Vagina (tissue), 2 donors: ENCODE measurements around the gene PSTPIP2. TPM values are rescaled to one million over a fixed set of nuclear protein-coding genes. Genes with fewer than 3 reads are reported as not detected.

Experiments
- DNase-seq, 2 donors: peaks; one replicate each; pipeline ENCODE4 v3.0.0-alpha.2; 2017; ENCODE audit errors: extremely low spot score in 2 of 2
- H3K27ac ChIP-seq: fragments of 200-600 bp; sonication (generic); one replicate; pipeline ENCODE4 v1.5.1; 2019
- H3K27me3 ChIP-seq: fragments of 200-600 bp; sonication (generic); one replicate; pipeline ENCODE4 v1.5.1; 2019
- H3K36me3 ChIP-seq, 2 donors: fragments of 200-600 bp; sonication (generic); one replicate each; pipeline ENCODE4 v1.5.1; 2017 to 2019
- H3K4me1 ChIP-seq: fragments of 200-600 bp; sonication (generic); one replicate; pipeline ENCODE4 v1.5.1; 2019
- H3K4me3 ChIP-seq, 2 donors: fragments of 200-600 bp; sonication (generic); 1 replicate in 1 of 2; 2 replicates in 1 of 2; pipeline ENCODE4 v1.5.1; 2016 to 2019
- H3K9me3 ChIP-seq: fragments of 200-600 bp; sonication (generic); one replicate; pipeline ENCODE4 v1.5.1; 2019
- CTCF ChIP-seq, 3 experiments: fragments of 450-650 bp in 2 of 3; fragments of 200-600 bp in 1 of 3; sonication (generic) in 1 of 3; IDR thresholded peaks; one replicate each; pipeline ENCODE4 v1.5.1; 2017 to 2019; ENCODE audit warnings: antibody characterized with exemption in 3 of 3, mild to moderate bottlenecking in 2 of 3, moderate library complexity in 2 of 3
- POLR2A ChIP-seq, 2 donors: fragments of 450-650 bp; IDR thresholded peaks; one replicate each; pipeline ENCODE4 v1.6.1; 2017; ENCODE audit warnings: antibody characterized with exemption in 2 of 2, mild to moderate bottlenecking in 2 of 2, moderate library complexity in 2 of 2
- POLR2AphosphoS5 ChIP-seq, 2 donors: sonication (generic); formaldehyde crosslinking; IDR thresholded peaks; one replicate each; pipeline ENCODE4 v1.9.0; 2017; ENCODE audit warnings: antibody characterized with exemption in 2 of 2, mild to moderate bottlenecking in 2 of 2, low read depth in 1 of 2; ENCODE audit not compliant: insufficient read depth in 1 of 2
- intact Hi-C: fragments of 100-400 bp; cut with DNase I; formaldehyde crosslinking; loops from one replicate; pipeline ENCODE4 v1.15.1; 2023
- total RNA-seq: library from RNA; depleted of rRNA; stranded (reverse); fragments of >200 nt; gene quantifications from one replicate; pipeline ENCODE4 v1.2.3, GENCODE V29; 2016

Gene PSTPIP2, protein sequence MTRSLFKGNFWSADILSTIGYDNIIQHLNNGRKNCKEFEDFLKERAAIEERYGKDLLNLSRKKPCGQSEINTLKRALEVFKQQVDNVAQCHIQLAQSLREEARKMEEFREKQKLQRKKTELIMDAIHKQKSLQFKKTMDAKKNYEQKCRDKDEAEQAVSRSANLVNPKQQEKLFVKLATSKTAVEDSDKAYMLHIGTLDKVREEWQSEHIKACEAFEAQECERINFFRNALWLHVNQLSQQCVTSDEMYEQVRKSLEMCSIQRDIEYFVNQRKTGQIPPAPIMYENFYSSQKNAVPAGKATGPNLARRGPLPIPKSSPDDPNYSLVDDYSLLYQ
- 9.1 TPM for total RNA-seq

DNA sequence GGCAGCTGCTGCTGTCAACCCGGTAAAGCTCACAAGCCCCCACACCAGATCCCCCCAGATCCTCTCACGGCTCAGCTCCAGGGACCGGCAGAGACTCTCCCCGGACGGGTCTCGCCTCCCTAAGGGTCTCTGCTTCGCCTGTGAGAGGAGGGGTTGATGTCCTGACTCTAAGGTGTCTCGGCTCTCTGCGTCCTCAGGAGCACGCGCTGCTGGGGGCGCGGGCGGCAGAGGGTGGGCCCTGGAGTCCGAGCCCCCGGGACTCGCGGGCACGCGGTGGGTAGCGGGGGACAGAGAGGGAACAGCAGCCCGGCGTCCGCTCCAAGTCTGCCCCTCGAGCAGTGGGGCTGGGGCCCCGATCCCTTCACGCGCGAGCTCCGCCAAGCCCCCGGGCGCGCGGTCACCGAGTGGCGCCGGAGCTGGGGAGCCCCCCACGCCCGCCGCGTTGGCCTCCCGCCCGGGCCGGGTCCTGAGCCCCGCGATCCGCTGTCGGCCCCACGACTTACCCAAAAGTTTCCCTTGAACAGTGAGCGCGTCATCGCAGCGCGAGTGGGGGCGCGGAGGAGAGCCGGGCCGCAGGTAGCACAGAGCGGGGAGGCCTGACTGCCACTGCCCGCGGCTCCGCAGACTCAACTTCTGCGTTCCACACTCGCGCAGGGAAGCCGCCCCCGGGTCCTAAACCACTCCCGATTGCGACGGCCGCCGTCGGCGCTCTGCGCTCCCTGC lies at the start of gene PSTPIP2:
Gene PSTPIP2 (minus strand): TSS at position 608 of the 723 bp plus-strand sequence. CDS start 72 bp downstream, at position 536.
- Histone ChIP-seq H3K36me3 (no peaks in the 10 kb centered on the region), H3K27me3 (no peaks in the 10 kb centered on the region), H3K27ac (peak within 1 kb of the TSS; percentile 17), H3K4me1 (peaks cover 24% of the 10 kb centered on the region), H3K9me3 (no peaks in the 10 kb centered on the region), H3K4me3 (peak within 1 kb of the TSS; percentile 56 to 96)
- TF ChIP-seq POLR2AphosphoS5 (IDR thresholded peaks at IDR 0.05; ENCODE audit: insufficient read depth in 1 of 2, low read depth in 1 of 2) (no peak), CTCF (IDR thresholded peaks at IDR 0.05) (no peak), POLR2A (IDR thresholded peaks at IDR 0.05) (no peak)
- no peak for DNase-seq
- intact Hi-C loops: loop anchor here (10.0 kb wide), 1 partner anchor 387 kb away; no protein-coding TSS in a partner anchor

DNA sequence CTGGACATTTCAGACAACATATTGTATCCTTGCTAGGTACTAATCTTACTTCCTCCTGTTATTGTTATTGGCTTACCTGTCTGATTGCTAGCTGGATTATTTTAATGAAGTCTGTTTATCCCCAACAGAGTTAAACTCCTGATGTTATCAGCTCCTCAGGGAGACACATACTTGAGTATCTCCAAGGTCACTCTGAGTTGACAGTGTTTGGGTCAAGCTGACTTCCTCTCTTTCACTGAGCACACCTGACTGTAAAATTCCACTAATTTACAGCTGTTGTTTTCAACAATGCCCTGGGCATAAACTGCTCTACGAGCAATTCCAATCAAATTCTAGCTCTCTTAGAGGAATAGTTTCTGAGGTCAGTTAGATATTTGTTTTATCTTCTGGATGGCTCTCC lies 41.7 kb upstream of the PSTPIP2 start:
- Histone ChIP-seq H3K36me3 (peaks cover 0 to 10% of the 10 kb centered on the region in 2 donors), H3K27me3 (no peaks in the 10 kb centered on the region), H3K9me3 (no peaks in the 10 kb centered on the region), H3K4me1 (no peaks in the 10 kb centered on the region), H3K27ac (no peak overlapping the region), H3K4me3 (no peak overlapping the region)
- intact Hi-C loops: no loop called here
- no peak for DNase-seq
- TF ChIP-seq POLR2AphosphoS5 (IDR thresholded peaks at IDR 0.05; ENCODE audit: insufficient read depth in 1 of 2, low read depth in 1 of 2) (no peak), POLR2A (IDR thresholded peaks at IDR 0.05) (no peak), CTCF (IDR thresholded peaks at IDR 0.05) (no peak)

- Histone ChIP-seq H3K27ac (no peak overlapping the region), H3K9me3 (no peaks in the 10 kb centered on the region), H3K36me3 (peaks cover 0 to 10% of the 10 kb centered on the region in 2 donors), H3K27me3 (no peaks in the 10 kb centered on the region), H3K4me3 (no peak overlapping the region), H3K4me1 (peaks cover 6% of the 10 kb centered on the region)
- DNase-seq: no peak
- TF ChIP-seq CTCF (IDR thresholded peaks at IDR 0.05): no peak
- TF ChIP-seq POLR2A (IDR thresholded peaks at IDR 0.05): no peak
- TF ChIP-seq POLR2AphosphoS5 (IDR thresholded peaks at IDR 0.05; ENCODE audit: insufficient read depth in 1 of 2, low read depth in 1 of 2): no peak
- intact Hi-C loops: no loop called here
These were observed 38.3 kb upstream of the PSTPIP2 start for GRCh38 chr18:46110406-46110805.

DNA sequence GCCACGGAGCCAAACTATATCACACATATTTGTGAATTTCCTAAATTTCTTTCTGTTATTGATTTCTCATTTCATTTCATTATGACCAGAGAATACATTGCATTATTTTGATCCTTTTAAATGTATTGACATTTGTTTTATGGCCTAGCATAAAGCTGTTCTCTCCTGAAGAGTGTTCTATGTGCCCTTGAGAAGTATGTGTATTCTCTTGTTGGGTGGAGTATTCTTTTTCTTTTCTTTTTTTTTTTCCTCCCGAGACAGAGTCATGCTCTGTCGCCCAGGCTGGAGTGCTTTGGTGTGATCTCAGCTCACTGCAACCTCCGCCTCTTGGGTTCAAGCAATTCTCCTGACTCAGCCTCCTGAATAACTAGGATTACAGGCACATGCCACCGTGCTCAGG lies 37.3 kb upstream of the PSTPIP2 start:
- intact Hi-C loops: no loop called here
- peaks cover 0 to 10% of the 10 kb centered on the region in 2 donors for H3K36me3 ChIP-seq
- no peaks in the 10 kb centered on the region for H3K9me3 ChIP-seq
- no peak for DNase-seq
- peaks cover 14% of the 10 kb centered on the region for H3K4me1 ChIP-seq
- no peak for TF ChIP-seq POLR2AphosphoS5 (IDR thresholded peaks at IDR 0.05; ENCODE audit: insufficient read depth in 1 of 2, low read depth in 1 of 2)
- no peak for TF ChIP-seq POLR2A (IDR thresholded peaks at IDR 0.05)
- no peak overlapping the region for H3K27ac ChIP-seq
- no peaks in the 10 kb centered on the region for H3K27me3 ChIP-seq
- no peak overlapping the region for H3K4me3 ChIP-seq

DNA sequence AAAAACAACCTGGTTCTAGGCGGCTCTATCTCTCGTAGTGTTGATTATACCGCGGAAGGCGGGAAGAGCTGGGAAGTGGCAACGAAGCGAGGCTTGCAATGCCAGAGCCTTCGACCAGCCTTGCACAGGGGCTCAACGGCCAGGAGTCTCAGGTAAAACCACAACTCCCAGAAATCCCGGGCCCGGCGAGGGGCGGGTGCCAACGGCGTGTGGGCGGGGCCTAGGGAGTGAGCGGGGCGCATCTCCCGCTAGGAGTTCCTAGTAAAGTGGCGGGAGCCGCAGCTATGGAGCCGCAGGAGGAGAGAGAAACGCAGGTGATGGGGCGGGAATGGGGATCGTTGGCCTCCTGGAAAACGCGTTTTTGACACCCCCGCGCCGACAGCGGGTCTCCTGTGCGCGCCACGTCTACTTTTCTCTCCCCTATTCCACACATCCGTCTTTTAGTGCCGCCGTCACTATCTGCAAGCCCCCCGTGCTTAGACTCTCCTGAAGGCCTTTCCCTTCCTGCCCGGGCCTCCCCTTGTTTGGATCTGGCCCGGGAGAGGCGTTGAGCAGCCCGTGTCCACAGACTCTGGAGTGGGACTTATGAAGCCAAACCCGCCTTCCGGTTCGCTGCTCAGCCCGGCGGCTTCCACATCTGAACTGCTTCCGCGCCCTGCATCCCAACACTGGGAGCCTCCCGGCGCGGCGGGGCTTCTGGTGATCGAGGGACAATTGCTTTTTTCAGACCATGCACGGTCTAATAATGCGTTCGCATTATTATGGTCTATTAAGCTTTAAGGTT lies 32.3 kb upstream of the PSTPIP2 start, which contains the start of gene HAUS1:
Gene HAUS1 (plus strand): TSS at position 258 of the 784 bp plus-strand sequence. CDS start 27 bp downstream, at position 285.
- intact Hi-C loops: no loop called here
- no peaks in the 10 kb centered on the region for H3K9me3 ChIP-seq
- no peaks in the 10 kb centered on the region for H3K27me3 ChIP-seq
- H3K4me1 ChIP-seq: peaks cover 14% of the 10 kb centered on the region
- no peaks in the 10 kb centered on the region for H3K36me3 ChIP-seq
- H3K4me3 ChIP-seq: peak within 1 kb of the TSS; percentile 55 to 67
- DNase-seq: peak in 1 of 2 donors; percentile 91
- H3K27ac ChIP-seq: peak within 1 kb of the TSS; percentile 80
- no peak for TF ChIP-seq CTCF (IDR thresholded peaks at IDR 0.05)
- peak; percentile 69 to 88 for TF ChIP-seq POLR2AphosphoS5 (IDR thresholded peaks at IDR 0.05; ENCODE audit: insufficient read depth in 1 of 2, low read depth in 1 of 2)
- peak in 1 of 2 donors; percentile 42 for TF ChIP-seq POLR2A (IDR thresholded peaks at IDR 0.05)
